HepG2 (cell line): ENCODE data around the gene TK1. TPM values are rescaled to one million over a fixed set of nuclear protein-coding genes. Genes with fewer than 3 reads are reported as not detected.
A peak's percentile ranks its signal among the peaks of the same experiment; 100 is the strongest.

ENCODE experiments used
- ARID5B ChIP-seq: IDR thresholded peaks from 2 replicates; pipeline ENCODE4 v1.4.0; 2020; ENCODE audit warnings: mild to moderate bottlenecking, missing genetic modification reagents
- CENPX ChIP-seq: sonication (generic); formaldehyde crosslinking; IDR thresholded peaks from 2 replicates; pipeline ENCODE4 v1.9.0; 2021; ENCODE audit warnings: mild to moderate bottlenecking, missing genetic modification reagents, moderate library complexity
- E2F1 ChIP-seq: sonication (generic); formaldehyde crosslinking; IDR thresholded peaks from 2 replicates; pipeline ENCODE4 v1.5.0; 2020; ENCODE audit warnings: missing genetic modification reagents
- E2F5 ChIP-seq: sonication (generic); formaldehyde crosslinking; conservative IDR thresholded peaks from 2 replicates; pipeline ENCODE4 v1.4.0; 2020; ENCODE audit warnings: missing genetic modification reagents
- FOXJ3 ChIP-seq: sonication (generic); formaldehyde crosslinking; IDR thresholded peaks from 2 replicates; pipeline ENCODE4 v1.4.0; 2020; ENCODE audit warnings: missing genetic modification reagents, mild to moderate bottlenecking, borderline replicate concordance
- HDAC2 ChIP-seq: sonication (generic); formaldehyde crosslinking; IDR thresholded peaks from 2 replicates; pipeline ENCODE4 v1.4.0; 2020; ENCODE audit warnings: missing genetic modification reagents
- KAT2B ChIP-seq: fragments of 150-350 bp; IDR thresholded peaks from 2 replicates; pipeline ENCODE4 v1.6.1; 2014; ENCODE audit warnings: low read depth, low read length, borderline replicate concordance
- PHB2 ChIP-seq: fragments of 450-650 bp; IDR thresholded peaks from 2 replicates; pipeline ENCODE4 v1.6.1; 2018; ENCODE audit not compliant: partially characterized antibody
- SKI ChIP-seq: fragments of 450-650 bp; IDR thresholded peaks from one replicate; pipeline ENCODE4 v1.6.1; 2018; ENCODE audit warnings: mild to moderate bottlenecking; ENCODE audit not compliant: partially characterized antibody
- SMARCC2 ChIP-seq: fragments of 450-650 bp; IDR thresholded peaks from 2 replicates; pipeline ENCODE4 v1.6.1; 2017; ENCODE audit warnings: antibody characterized with exemption, mild to moderate bottlenecking
- WIZ ChIP-seq: sonication (generic); formaldehyde crosslinking; IDR thresholded peaks from 2 replicates; pipeline ENCODE4 v1.5.1; 2020; ENCODE audit warnings: mild to moderate bottlenecking, missing genetic modification reagents
- ZBTB14 ChIP-seq: sonication (generic); formaldehyde crosslinking; IDR thresholded peaks from 2 replicates; pipeline ENCODE4 v1.4.0; 2020; ENCODE audit warnings: missing genetic modification reagents
- ZMYM2 ChIP-seq: sonication (generic); formaldehyde crosslinking; IDR thresholded peaks from 2 replicates; pipeline ENCODE4 v1.8.0; 2022; ENCODE audit warnings: mild to moderate bottlenecking, missing genetic modification reagents
- ZNF121 ChIP-seq: sonication (generic); formaldehyde crosslinking; IDR thresholded peaks from 2 replicates; pipeline ENCODE4 v1.5.0; 2020; ENCODE audit warnings: mild to moderate bottlenecking, missing genetic modification reagents
- ZNF616 ChIP-seq: sonication (generic); formaldehyde crosslinking; IDR thresholded peaks from 2 replicates; pipeline ENCODE4 v1.5.0; 2020; ENCODE audit warnings: low read depth, mild to moderate bottlenecking, missing genetic modification reagents
- ZNF687 ChIP-seq: sonication (generic); formaldehyde crosslinking; IDR thresholded peaks from 2 replicates; pipeline ENCODE4 v1.5.1; 2020; ENCODE audit warnings: mild to moderate bottlenecking, missing genetic modification reagents, moderate library complexity
- ZNF83 ChIP-seq: sonication (generic); formaldehyde crosslinking; IDR thresholded peaks from 2 replicates; pipeline ENCODE4 v1.4.0; 2020; ENCODE audit warnings: missing genetic modification reagents, mild to moderate bottlenecking, borderline replicate concordance
- polyA plus RNA-seq, 8 experiments: library from polyadenylated mRNA; depleted of rRNA in 3 of 8; stranded (reverse) in 7 of 8; unstranded in 1 of 8; fragments of >200 nt; fragmentation: Illumina TruSeq in 4 of 8; extraction: Trizol in 4 of 8; gene quantifications; 2 replicates each; pipeline versions ENCODE4 v1.2.1 to v1.2.3, GENCODE V29; 2011 to 2016; ENCODE audit warnings: low read depth in 4 of 8, missing spikeins in 1 of 8, mixed read lengths in 1 of 8; ENCODE audit not compliant: insufficient read depth in 1 of 8
- total RNA-seq, 5 experiments: library from RNA; depleted of rRNA; stranded (reverse); fragments of >200 nt; fragmentation: Illumina TruSeq; extraction: Trizol; gene quantifications; 2 replicates each; pipeline ENCODE4 v1.2.3, GENCODE V29; 2016; ENCODE audit warnings: low read depth in 1 of 5

Gene TK1
- total and polyA plus RNA-seq, 2 of the 13 experiments (the other 11 are each of a cell fraction or from before 2014, with no cell fraction given): 45.0 to 96.0 TPM

GRCh38 chr17:78144736-78145641, 41.9 kb downstream of the TK1 start (continued):
- TF ChIP-seq CENPX: no peak
- no peak for TF ChIP-seq KAT2B
- peak; percentile 81 for TF ChIP-seq HDAC2 (CRISPR knock-in tag)
- no peak for TF ChIP-seq SKI
- TF ChIP-seq ZMYM2 (CRISPR knock-in tag): 0 out of 2 replicates have a peak, but pooled peaks have one; percentile 7
- TF ChIP-seq ZNF83: peak; percentile 59; the same call in 1 of the 2 replicates
- TF ChIP-seq WIZ (CRISPR knock-in tag): peak; percentile 13; the same call in 1 of the 2 replicates
- TF ChIP-seq E2F1 (CRISPR knock-in tag): no peak
- no peak for TF ChIP-seq SMARCC2
- TF ChIP-seq FOXJ3 (CRISPR knock-in tag): peak; percentile 16; the same call in 1 of the 2 replicates
- 0 out of 2 replicates have a peak, but pooled peaks have one; percentile 19 for TF ChIP-seq ZNF616 (CRISPR knock-in tag)
- peak; percentile 67 for TF ChIP-seq ARID5B
- TF ChIP-seq ZBTB14 (CRISPR knock-in tag): no peak
- no peak for TF ChIP-seq E2F5 (CRISPR knock-in tag)
- no peak for TF ChIP-seq PHB2
- TF ChIP-seq ZNF687 (CRISPR knock-in tag): peak; percentile 93
- no peak for TF ChIP-seq ZNF121
